C4-2B (cell line): ENCODE measurements around the gene EBLN2.

Source experiments
- H3K27ac ChIP-seq: fragments of 450-650 bp; 2 replicates; pipeline ENCODE4 v1.5.1; 2017
- CTCF ChIP-seq: fragments of 450-650 bp; conservative IDR thresholded peaks from 2 replicates; pipeline ENCODE4 v1.5.1; 2017; ENCODE audit warnings: mild to moderate bottlenecking
- ZFX ChIP-seq: fragments of 450-650 bp; IDR thresholded peaks from 2 replicates; pipeline ENCODE4 v1.6.1; 2017

EBLN2 gene

GRCh38 chr3:73071952-73072351 lies 10.5 kb downstream of the EBLN2 start:
- no peak overlapping the region for H3K27ac ChIP-seq

GRCh38 chr3:73072634-73073033 lies 11.2 kb downstream of the EBLN2 start:
- TF ChIP-seq ZFX = no peak
- no peak for TF ChIP-seq CTCF
- no peak overlapping the region for H3K27ac ChIP-seq

More at GRCh38 chr3:73071952-73072351, 10.5 kb downstream of the EBLN2 start:
- no peak for TF ChIP-seq ZFX
- no peak for TF ChIP-seq CTCF

GRCh38 chr3:73073091-73073707 lies 11.7 kb downstream of the EBLN2 start:
- H3K27ac ChIP-seq = no peak overlapping the region
- TF ChIP-seq ZFX (no peak), CTCF (no peak)

GRCh38 chr3:73074781-73075180 lies 13.3 kb downstream of the EBLN2 start:
- TF ChIP-seq ZFX = no peak
- no peak for TF ChIP-seq CTCF
- no peak overlapping the region for H3K27ac ChIP-seq

- TF ChIP-seq CTCF (no peak), ZFX (no peak)
- no peak overlapping the region for H3K27ac ChIP-seq
Observed at GRCh38 chr3:73080216-73080966, 18.9 kb downstream of the EBLN2 start.

- H3K27ac ChIP-seq = no peak overlapping the region
- TF ChIP-seq CTCF (no peak), ZFX (no peak)
Observed at GRCh38 chr3:73081140-73081539, 19.7 kb downstream of the EBLN2 start.

- TF ChIP-seq CTCF (no peak), ZFX (no peak)
- no peak overlapping the region for H3K27ac ChIP-seq
Observed at GRCh38 chr3:73084170-73084569, 22.7 kb downstream of the EBLN2 start.
